GM12878 (cell line): ENCODE results near the gene JUN. TPM values are rescaled to one million over a fixed set of nuclear protein-coding genes. Genes with fewer than 3 reads are reported as not detected.

Experiments
- ATAC-seq: fragments of 200-7000 bp; cut with Tn5 transposase; 3 replicates; pipeline ENCODE4 v1.9.1; 2020; ENCODE audit warnings: mild to moderate bottlenecking, moderate library complexity
- BruUV-seq: library from RNA; stranded (reverse); fragments of 400-500 nt; replicated peaks from 2 replicates; lab custom pipeline; 2021; lab: Mats Ljungman, UMichigan
- CTCF ChIA-PET: fragments of 300-600 bp; sonication (Branson Sonifier 250); formaldehyde crosslinking; extraction: SDS; loops from one replicate; lab custom pipeline; 2021; ENCODE audit warnings: inconsistent platforms; lab: Yijun Ruan, JAX
- POLR2A ChIA-PET: fragments of 350-600 bp; formaldehyde crosslinking; extraction: SDS; loops from one replicate; lab custom pipeline; 2021; ENCODE audit warnings: inconsistent platforms; lab: Charles Lee
- RAD21 ChIA-PET: fragments of 300-600 bp; sonication (Branson Sonifier 250); formaldehyde crosslinking; loops from one replicate; lab custom pipeline; 2023; ENCODE audit warnings: antibody characterized with exemption; ENCODE audit not compliant: unreplicated experiment; lab: Charles Lee
- SMC1A ChIA-PET: fragments of 300-600 bp; sonication (Branson Sonifier 250); formaldehyde crosslinking; loops from one replicate; lab custom pipeline; 2023; ENCODE audit not compliant: unreplicated experiment, uncharacterized antibody; lab: Charles Lee
- DNase-seq: peaks from one replicate; pipeline ENCODE4 v3.0.0-alpha.2; 2011; ENCODE audit warnings: low read depth, low spot score
- FAIRE-seq: peaks from 3 replicates; lab custom pipeline; 2011; peaks lifted over from hg19 to GRCh38; lab: Jason Lieb, UNC
- H2AFZ ChIP-seq: 2 replicates; pipeline ENCODE4 v1.6.0; 2011; ENCODE audit warnings: low read depth, low read length, control low read depth; ENCODE audit not compliant: control insufficient read depth
- H3K27ac ChIP-seq: 2 replicates; pipeline ENCODE4 v1.5.1; 2011; ENCODE audit warnings: control low read depth; ENCODE audit not compliant: control insufficient read depth, insufficient read depth
- H3K27me3 ChIP-seq, 2 experiments: replicated peaks in 1 of 2; 2 replicates each; pipeline versions ENCODE4 v1.6.0 to v1.6.1; 2011; ENCODE audit warnings: low read length in 1 of 2; ENCODE audit not compliant: control insufficient read depth in 2 of 2, insufficient read depth in 2 of 2
- H3K36me3 ChIP-seq, 2 experiments: 2 replicates each; pipeline ENCODE4 v1.5.1; 2011; ENCODE audit warnings: low read length in 1 of 2; ENCODE audit not compliant: control insufficient read depth in 2 of 2, insufficient read depth in 2 of 2
- H3K4me1 ChIP-seq: 2 replicates; pipeline ENCODE4 v1.6.1; 2011; ENCODE audit warnings: mild to moderate bottlenecking, low read length, moderate library complexity, mixed read lengths; ENCODE audit not compliant: control insufficient read depth, insufficient read depth
- H3K4me2 ChIP-seq: 2 replicates; pipeline ENCODE4 v1.6.0; 2011; ENCODE audit warnings: control low read depth; ENCODE audit not compliant: control insufficient read depth, insufficient read depth
- H3K4me3 ChIP-seq: fragments of 200-600 bp; sonication (generic); 2 replicates; pipeline ENCODE4 v1.5.1; 2016
- H3K79me2 ChIP-seq: 2 replicates; pipeline ENCODE4 v1.6.0; 2011; ENCODE audit warnings: low read length; ENCODE audit not compliant: control insufficient read depth, insufficient read depth
- H3K9ac ChIP-seq: 2 replicates; pipeline ENCODE4 v1.8.0; 2011; ENCODE audit warnings: low read length, control low read depth, mixed read lengths; ENCODE audit not compliant: control insufficient read depth, insufficient read depth
- H3K9me3 ChIP-seq: replicated peaks from 3 replicates; pipeline ENCODE4 v1.5.1; 2011; ENCODE audit warnings: mild to moderate bottlenecking, low read length; ENCODE audit not compliant: control insufficient read depth, insufficient read depth
- H4K20me1 ChIP-seq: 2 replicates; pipeline ENCODE4 v1.6.0; 2011; ENCODE audit not compliant: control insufficient read depth, insufficient read depth
- BCL3 ChIP-seq: IDR thresholded peaks from 2 replicates; pipeline ENCODE4 v1.6.1; 2011; ENCODE audit warnings: borderline replicate concordance, low read depth, mild to moderate bottlenecking, moderate library complexity, low read length; ENCODE audit not compliant: insufficient read depth, poor library complexity, severe bottlenecking
- CEBPB ChIP-seq, 2 experiments: fragments of 150-350 bp in 1 of 2; IDR thresholded peaks; 2 replicates each; pipeline ENCODE4 v1.6.1; 2012 to 2014; ENCODE audit warnings: low read depth in 2 of 2, low read length in 2 of 2, borderline replicate concordance in 1 of 2, inconsistent platforms in 1 of 2
- CEBPZ ChIP-seq: fragments of 150-350 bp; IDR thresholded peaks from 2 replicates; pipeline ENCODE4 v1.6.1; 2016; ENCODE audit warnings: low read depth, low read length
- GATAD2B ChIP-seq: fragments of 450-650 bp; conservative IDR thresholded peaks from 2 replicates; pipeline ENCODE4 v1.6.1; 2017; ENCODE audit warnings: low read depth, mild to moderate bottlenecking, moderate library complexity
- HDAC2 ChIP-seq: fragments of 200-600 bp; sonication (generic); IDR thresholded peaks from 2 replicates; pipeline ENCODE4 v1.6.1; 2017
- KDM1A ChIP-seq: fragments of 200-600 bp; sonication (generic); IDR thresholded peaks from 2 replicates; pipeline ENCODE4 v1.6.1; 2016; ENCODE audit warnings: borderline replicate concordance
- RFX5 ChIP-seq: IDR thresholded peaks from 2 replicates; pipeline ENCODE4 v1.6.1; 2011; ENCODE audit warnings: low read depth, low read length, improper control_type of control experiment
- ZNF592 ChIP-seq: fragments of 450-650 bp; IDR thresholded peaks from 2 replicates; pipeline ENCODE4 v1.6.1; 2017; ENCODE audit warnings: mild to moderate bottlenecking, moderate library complexity
- WGBS: methylation state at CpG from one replicate; pipeline ENCODE4 v1.1.6; 2016; ENCODE audit warnings: low lambda C conversion rate; ENCODE audit not compliant: insufficient replicate concordance, insufficient coverage; ENCODE audit errors: missing lambda C conversion rate; 5-methylcytosine and 5-hydroxymethylcytosine counted together
- in situ Hi-C: fragments of 300-500 bp; cut with MboI; formaldehyde crosslinking; loops from 9 replicates; pipeline ENCODE4 v1.14.3; 2018; ENCODE audit warnings: mixed read lengths
- intact Hi-C: fragments of 100-400 bp; cut with micrococcal nuclease; formaldehyde crosslinking; loops from one replicate; pipeline ENCODE4 v1.14.2; 2022; ENCODE audit not compliant: unreplicated experiment
- polyA plus RNA-seq, 11 experiments: library from polyadenylated mRNA; depleted of rRNA in 4 of 11; unstranded in 6 of 11; stranded (reverse) in 5 of 11; fragments of >200 nt; fragmentation: Nextera tagmentation in 4 of 11; fragmentation: Illumina TruSeq in 1 of 11; extraction: Ambion mirVana in 4 of 11; extraction: Trizol in 1 of 11; gene quantifications; 1 replicate in 1 of 11; 2 replicates in 10 of 11; pipeline versions ENCODE4 v1.2.1 to v1.2.3, GENCODE V29; 2011 to 2016; ENCODE audit warnings: inconsistent platforms in 2 of 11, missing spikeins in 2 of 11, low read depth in 1 of 11
- total RNA-seq, 4 experiments: library from RNA; depleted of rRNA in 3 of 4; stranded (reverse); fragments of >200 nt in 3 of 4; fragmentation: Illumina TruSeq in 1 of 4; extraction: Trizol in 1 of 4; gene quantifications; 2 replicates each; pipeline versions ENCODE4 v1.2.1 to v1.2.3, GENCODE V29; 2013 to 2021

JUN gene
- total and polyA plus RNA-seq, 10 of the 15 experiments (the other 5 are each of a cell fraction or from before 2014, with no cell fraction given) = 0.18 to 8.4 (median 2.8) TPM

- RAD21 ChIA-PET = interaction anchor here (0.9 kb wide), 1 partner anchor 946 kb away, joined by 3 read pairs; no protein-coding TSS in a partner anchor
- Histone ChIP-seq H3K79me2 (no peaks in the 10 kb centered on the region), H3K36me3 (no peaks in the 10 kb centered on the region), H3K27ac (no peak overlapping the region), H3K9ac (no peak overlapping the region), H2AFZ (no peak overlapping the region), H3K4me2 (no peak overlapping the region), H3K9me3 (no peaks in the 10 kb centered on the region; the same call in 2 of the 3 replicates), H3K4me3 (no peak overlapping the region), H3K4me1 (0 out of 2 replicates have a peak, but pooled peaks cover 4% of the 10 kb centered on the region), H3K27me3 (no peaks in the 10 kb centered on the region), H4K20me1 (no peaks in the 10 kb centered on the region)
- WGBS = 86% methylated on average over 3 of the region's 3 CpGs
- POLR2A ChIA-PET = no interaction called here
- FAIRE-seq = no peak
- no TSS peak for BruUV-seq
- SMC1A ChIA-PET = interaction anchor here (1.0 kb wide), 1 partner anchor 18 kb away, joined by 3 read pairs; no protein-coding TSS in a partner anchor
- CTCF ChIA-PET = interaction anchor here (1.9 kb wide), 1 partner anchor 9 kb away, joined by 4 read pairs; no protein-coding TSS in a partner anchor
- in situ Hi-C loops = no loop called here
- TF ChIP-seq GATAD2B (no peak), RFX5 (no peak), CEBPB (IDR thresholded peaks at IDR 0.05; ENCODE audit: borderline replicate concordance in 1 of 2, low read depth in 2 of 2, low read length in 2 of 2) (no peak), ZNF592 (no peak), BCL3 (no peak), CEBPZ (no peak), KDM1A (no peak), HDAC2 (no peak)
- intact Hi-C loops = no loop called here
- no peak for DNase-seq
- ATAC-seq = no peak
These were observed 29.7 kb downstream of the JUN start for GRCh38 chr1:58754073-58754613.
